ENCODE results near the gene H2BW1. TPM values are rescaled to one million over a fixed set of nuclear protein-coding genes. Genes with fewer than 3 reads are reported as not detected.
"Not testable (repeated sequence)": the region's sequence is repeated elsewhere in the genome, so short reads cannot be mapped to it uniquely, and the experiment has no call there.

Gene H2BW1, protein sequence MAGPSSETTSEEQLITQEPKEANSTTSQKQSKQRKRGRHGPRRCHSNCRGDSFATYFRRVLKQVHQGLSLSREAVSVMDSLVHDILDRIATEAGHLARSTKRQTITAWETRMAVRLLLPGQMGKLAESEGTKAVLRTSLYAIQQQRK
- not detected in 2 replicates for polyA plus RNA-seq (2011; rRNA removed)
- polyA minus RNA-seq (2011; rRNA and poly(A)+ RNA removed) = not detected in 2 replicates

DNA sequence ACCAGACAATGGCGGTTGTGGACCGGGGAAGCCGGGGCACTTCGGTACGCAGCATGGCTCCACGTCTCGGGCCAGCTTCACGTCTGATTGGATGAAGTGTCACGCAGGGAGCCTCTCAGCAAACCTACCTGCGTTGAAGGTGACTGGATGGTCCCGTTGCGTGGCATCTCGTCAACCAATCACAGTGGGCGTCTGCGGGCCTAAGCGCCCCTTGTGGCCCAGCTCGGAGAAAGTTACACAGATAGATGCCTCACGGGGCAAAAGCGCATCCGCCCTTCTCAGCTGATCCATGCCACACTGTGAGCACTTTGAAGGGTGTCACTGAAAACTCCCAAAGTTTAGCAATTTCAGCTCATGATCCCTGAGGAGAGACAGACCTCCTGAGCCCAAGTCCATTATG is at the start of gene H2BW1:
TSS of gene H2BW1 (minus strand) at position 103 of the 400 bp plus-strand sequence. CDS start 132 bp downstream, outside the sequence.
- TF ChIP-seq, protein P1, sequence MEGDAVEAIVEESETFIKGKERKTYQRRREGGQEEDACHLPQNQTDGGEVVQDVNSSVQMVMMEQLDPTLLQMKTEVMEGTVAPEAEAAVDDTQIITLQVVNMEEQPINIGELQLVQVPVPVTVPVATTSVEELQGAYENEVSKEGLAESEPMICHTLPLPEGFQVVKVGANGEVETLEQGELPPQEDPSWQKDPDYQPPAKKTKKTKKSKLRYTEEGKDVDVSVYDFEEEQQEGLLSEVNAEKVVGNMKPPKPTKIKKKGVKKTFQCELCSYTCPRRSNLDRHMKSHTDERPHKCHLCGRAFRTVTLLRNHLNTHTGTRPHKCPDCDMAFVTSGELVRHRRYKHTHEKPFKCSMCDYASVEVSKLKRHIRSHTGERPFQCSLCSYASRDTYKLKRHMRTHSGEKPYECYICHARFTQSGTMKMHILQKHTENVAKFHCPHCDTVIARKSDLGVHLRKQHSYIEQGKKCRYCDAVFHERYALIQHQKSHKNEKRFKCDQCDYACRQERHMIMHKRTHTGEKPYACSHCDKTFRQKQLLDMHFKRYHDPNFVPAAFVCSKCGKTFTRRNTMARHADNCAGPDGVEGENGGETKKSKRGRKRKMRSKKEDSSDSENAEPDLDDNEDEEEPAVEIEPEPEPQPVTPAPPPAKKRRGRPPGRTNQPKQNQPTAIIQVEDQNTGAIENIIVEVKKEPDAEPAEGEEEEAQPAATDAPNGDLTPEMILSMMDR (IDR thresholded peaks at IDR 0.05; ENCODE audit: insufficient read depth, low read depth, low read length) = no peak
- POLR2A ChIA-PET = no interaction called here
- Histone ChIP-seq H3K27me3 (ENCODE audit: control insufficient read depth, insufficient read depth, low read length) (no peaks in the 10 kb centered on the region), H3K36me3 (ENCODE audit: control insufficient read depth, insufficient read depth, low read length) (no peaks in the 10 kb centered on the region), H3K4me3 (ENCODE audit: low read depth, low read length) (no peak within 1 kb of the TSS)
- CTCF ChIA-PET = no interaction called here
- DNase-seq (ENCODE audit: low read depth) = no peak

DNA sequence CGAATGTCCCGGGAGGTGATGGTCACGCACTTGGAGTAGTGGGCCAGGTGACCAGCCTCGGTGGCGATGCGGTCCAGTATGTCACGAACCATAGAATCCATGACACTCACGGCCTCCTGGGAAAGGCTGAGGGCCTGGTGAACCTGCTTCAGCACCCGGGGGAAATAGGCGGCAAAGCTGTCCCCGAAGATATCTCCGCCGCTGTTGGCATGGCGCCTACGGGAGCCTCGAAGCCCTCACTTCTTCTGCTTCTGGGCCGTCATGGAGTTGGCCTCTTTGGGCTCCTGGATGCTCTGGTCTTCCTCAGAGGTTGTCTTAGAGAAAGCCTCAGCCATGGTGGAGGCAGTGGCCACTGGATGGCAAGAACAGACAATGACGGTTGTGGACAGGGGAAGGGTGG is 49.1 kb upstream of the H2BW1 start:
- POLR2A ChIA-PET; DNase-seq (ENCODE audit: low read depth); H3K36me3 ChIP-seq (ENCODE audit: control insufficient read depth, insufficient read depth, low read length); H3K4me3 ChIP-seq (ENCODE audit: low read depth, low read length); H3K27me3 ChIP-seq (ENCODE audit: control insufficient read depth, insufficient read depth, low read length); CTCF ChIA-PET: not testable (repeated sequence)

DNA sequence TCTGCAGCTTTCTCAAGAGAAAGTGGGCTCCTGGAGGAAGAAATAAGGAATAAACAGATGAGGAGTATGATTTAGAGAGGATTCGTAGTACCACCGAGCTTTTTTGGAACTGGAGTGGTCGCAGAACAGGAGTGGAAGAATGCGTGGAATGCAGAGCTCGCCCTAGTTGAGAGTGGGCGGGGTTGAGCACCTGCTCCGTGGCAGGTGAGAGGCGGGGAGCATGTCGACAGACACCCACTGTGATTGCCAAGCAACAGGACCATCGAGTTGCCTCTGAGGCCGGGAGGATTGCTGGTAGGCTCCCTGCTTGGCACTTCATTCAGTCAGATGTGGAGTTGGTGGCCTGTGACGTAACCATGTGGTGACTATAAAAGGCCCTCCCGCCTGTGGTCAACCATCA is 41.4 kb upstream of the H2BW1 start:
- DNase-seq (ENCODE audit: low read depth); CTCF ChIA-PET; H3K27me3 ChIP-seq (ENCODE audit: control insufficient read depth, insufficient read depth, low read length); POLR2A ChIA-PET; H3K36me3 ChIP-seq (ENCODE audit: control insufficient read depth, insufficient read depth, low read length); H3K4me3 ChIP-seq (ENCODE audit: low read depth, low read length): not testable (repeated sequence)

DNA sequence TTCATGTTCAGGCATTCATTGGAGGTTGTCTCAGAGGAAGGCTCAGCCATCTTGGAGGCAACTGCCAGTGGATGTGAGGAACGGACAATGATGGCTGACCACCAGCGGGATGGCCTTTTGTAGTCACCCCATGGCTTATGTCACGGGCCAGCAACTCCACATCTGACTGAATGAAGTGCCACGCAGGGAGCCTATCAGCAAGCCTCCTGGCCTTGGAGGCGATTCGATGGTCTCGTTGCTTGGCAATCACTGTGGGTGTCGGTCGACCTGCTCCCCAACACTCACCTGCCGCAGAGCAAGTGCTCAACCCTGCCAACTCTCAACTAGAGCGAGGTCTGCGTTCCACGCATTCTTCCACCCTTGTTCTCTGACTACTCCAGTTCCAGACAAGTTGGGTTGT is 33.7 kb upstream of the H2BW1 start:
- no peak for DNase-seq (ENCODE audit: low read depth)
- TF ChIP-seq, protein P1 (IDR thresholded peaks at IDR 0.05; ENCODE audit: insufficient read depth, low read depth, low read length) = no peak
- Histone ChIP-seq H3K36me3 (ENCODE audit: control insufficient read depth, insufficient read depth, low read length) (no peaks in the 10 kb centered on the region), H3K4me3 (ENCODE audit: low read depth, low read length) (no peak overlapping the region), H3K27me3 (ENCODE audit: control insufficient read depth, insufficient read depth, low read length) (no peaks in the 10 kb centered on the region)
- ChIA-PET CTCF (no interaction called here), POLR2A (no interaction called here)

DNA sequence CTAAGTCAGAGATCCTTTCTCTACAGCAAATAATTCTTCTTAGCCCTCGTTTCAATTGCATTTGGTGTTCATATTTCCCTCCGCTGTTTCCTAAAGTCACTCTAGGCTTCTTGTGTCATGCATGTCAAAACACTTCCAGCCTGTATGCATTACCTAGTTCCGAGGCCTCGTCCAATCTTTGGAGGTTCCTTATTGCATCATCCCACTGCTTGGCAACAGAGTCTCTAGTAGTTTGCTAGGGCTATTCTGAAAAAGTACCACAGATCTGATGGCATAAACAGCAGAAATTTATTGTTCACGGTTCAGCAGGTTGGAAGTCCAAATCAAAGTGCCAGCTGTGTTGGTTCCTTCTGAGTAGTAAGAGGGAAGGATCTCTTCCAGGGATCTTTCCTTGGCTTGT is 32.1 kb upstream of the H2BW1 start:
- ChIA-PET CTCF (no interaction called here), POLR2A (no interaction called here)
- no peak overlapping the region for H3K4me3 ChIP-seq (ENCODE audit: low read depth, low read length)
- H3K36me3 ChIP-seq (ENCODE audit: control insufficient read depth, insufficient read depth, low read length) = no peaks in the 10 kb centered on the region
- TF ChIP-seq, protein P1 (IDR thresholded peaks at IDR 0.05; ENCODE audit: insufficient read depth, low read depth, low read length) = no peak
- no peak for DNase-seq (ENCODE audit: low read depth)
- no peaks in the 10 kb centered on the region for H3K27me3 ChIP-seq (ENCODE audit: control insufficient read depth, insufficient read depth, low read length)

DNA sequence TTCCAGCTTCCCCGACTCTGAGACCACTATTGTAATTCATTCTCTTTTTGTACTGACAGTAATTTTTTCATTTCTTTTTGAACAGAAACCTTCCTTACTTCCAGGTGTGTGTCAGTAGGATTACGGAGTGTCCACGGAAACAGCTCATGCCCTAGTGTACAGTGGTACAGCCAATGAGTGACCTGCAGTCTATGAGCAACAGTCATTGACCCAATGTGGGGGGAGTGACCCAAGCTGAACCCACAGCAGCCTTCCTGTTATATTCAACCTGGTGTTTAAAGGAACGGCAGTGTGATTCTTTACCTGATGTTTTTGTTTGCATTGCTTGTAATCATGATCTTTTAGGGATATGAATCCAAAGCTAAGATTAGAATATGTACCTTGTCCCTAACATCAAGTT is 27.5 kb upstream of the H2BW1 start:
- H3K27me3 ChIP-seq (ENCODE audit: control insufficient read depth, insufficient read depth, low read length) = no peaks in the 10 kb centered on the region
- POLR2A ChIA-PET = no interaction called here
- CTCF ChIA-PET = no interaction called here
- DNase-seq (ENCODE audit: low read depth) = no peak
- H3K36me3 ChIP-seq (ENCODE audit: control insufficient read depth, insufficient read depth, low read length) = no peaks in the 10 kb centered on the region
- H3K4me3 ChIP-seq (ENCODE audit: low read depth, low read length) = no peak overlapping the region
- TF ChIP-seq, protein P1 (IDR thresholded peaks at IDR 0.05; ENCODE audit: insufficient read depth, low read depth, low read length) = no peak
